Measurements from ENCODE around the gene GRIN2C. TPM values are rescaled to one million over a fixed set of nuclear protein-coding genes. Genes with fewer than 3 reads are reported as not detected.
"Not testable (repeated sequence)": the region's sequence is repeated elsewhere in the genome, so short reads cannot be mapped to it uniquely, and the experiment has no call there.

Gene GRIN2C
- 0.41 TPM for polyA plus RNA-seq (2013, experiment 1 of 2)
- 0.25 TPM for polyA plus RNA-seq (2013, experiment 2 of 2)

- 7 to 13% methylated on average over 26 to 33 of the region's 72 CpGs for WGBS, 2 experiments (ENCODE audit: insufficient coverage in 2 of 2)
- no peak within 1 kb of the TSS for H3K27ac ChIP-seq (ENCODE audit: low read depth, low read length, severe bottlenecking)
- no peaks in the 10 kb centered on the region for H3K4me1 ChIP-seq (ENCODE audit: control insufficient read depth, insufficient read depth, low read length, poor library complexity, severe bottlenecking)
- peak within 1 kb of the TSS; percentile 17 for H3K4me3 ChIP-seq (ENCODE audit: extremely low read depth, insufficient read depth, low read length, poor library complexity, severe bottlenecking)
- H3K9me3 ChIP-seq (ENCODE audit: control insufficient read depth, low read length): no peaks in the 10 kb centered on the region
- peaks cover 14% of the 10 kb centered on the region for H3K36me3 ChIP-seq (ENCODE audit: control insufficient read depth, insufficient read depth, low read length)
Measured at GRCh38 chr17:74859459-74860228, at the start of gene GRIN2C. Gene GRIN2C, minus strand, starts transcription at chr17:74859885. Its CDS starts 4,793 bp downstream, at chr17:74855092.

GRCh38 chr17:74909097-74909496 lies 49.4 kb upstream of the GRIN2C start:
- WGBS, 2 experiments (ENCODE audit: insufficient coverage in 2 of 2): 63 to 68% methylated on average over 4 of the region's 4 CpGs
- not testable (repeated sequence) for H3K4me1 ChIP-seq (ENCODE audit: control insufficient read depth, insufficient read depth, low read length, poor library complexity, severe bottlenecking); H3K9me3 ChIP-seq (ENCODE audit: control insufficient read depth, low read length); H3K36me3 ChIP-seq (ENCODE audit: control insufficient read depth, insufficient read depth, low read length); H3K27ac ChIP-seq (ENCODE audit: low read depth, low read length, severe bottlenecking); H3K4me3 ChIP-seq (ENCODE audit: extremely low read depth, insufficient read depth, low read length, poor library complexity, severe bottlenecking)

DNA sequence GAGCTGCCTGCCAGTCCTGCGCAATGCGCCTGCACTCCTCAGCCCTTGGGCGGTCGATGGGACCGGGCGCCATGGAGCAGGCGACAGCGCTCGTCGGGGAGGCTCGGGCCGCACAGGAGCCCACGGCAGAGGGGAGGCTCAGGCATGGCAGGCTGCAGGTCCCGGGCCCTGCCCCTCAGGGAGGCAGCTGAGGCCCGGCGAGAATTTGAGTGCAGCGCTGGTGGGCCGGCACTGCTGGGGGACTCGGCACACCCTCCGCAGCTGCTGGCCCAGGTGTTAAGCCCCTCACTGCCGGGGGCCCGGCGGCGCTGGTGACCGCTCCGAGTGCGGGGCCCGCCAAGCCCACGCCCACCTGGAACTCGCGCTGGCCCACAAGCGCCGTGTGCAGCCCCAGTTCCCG lies 47.3 kb upstream of the GRIN2C start:
- Histone ChIP-seq H3K36me3 (ENCODE audit: control insufficient read depth, insufficient read depth, low read length) (no peaks in the 10 kb centered on the region), H3K27ac (ENCODE audit: low read depth, low read length, severe bottlenecking) (no peak overlapping the region), H3K9me3 (ENCODE audit: control insufficient read depth, low read length) (no peaks in the 10 kb centered on the region), H3K4me3 (ENCODE audit: extremely low read depth, insufficient read depth, low read length, poor library complexity, severe bottlenecking) (no peak overlapping the region), H3K4me1 (ENCODE audit: control insufficient read depth, insufficient read depth, low read length, poor library complexity, severe bottlenecking) (no peaks in the 10 kb centered on the region)
- 97 to 98% methylated on average over 14 to 34 of the region's 34 CpGs for WGBS, 2 experiments (ENCODE audit: insufficient coverage in 2 of 2)

DNA sequence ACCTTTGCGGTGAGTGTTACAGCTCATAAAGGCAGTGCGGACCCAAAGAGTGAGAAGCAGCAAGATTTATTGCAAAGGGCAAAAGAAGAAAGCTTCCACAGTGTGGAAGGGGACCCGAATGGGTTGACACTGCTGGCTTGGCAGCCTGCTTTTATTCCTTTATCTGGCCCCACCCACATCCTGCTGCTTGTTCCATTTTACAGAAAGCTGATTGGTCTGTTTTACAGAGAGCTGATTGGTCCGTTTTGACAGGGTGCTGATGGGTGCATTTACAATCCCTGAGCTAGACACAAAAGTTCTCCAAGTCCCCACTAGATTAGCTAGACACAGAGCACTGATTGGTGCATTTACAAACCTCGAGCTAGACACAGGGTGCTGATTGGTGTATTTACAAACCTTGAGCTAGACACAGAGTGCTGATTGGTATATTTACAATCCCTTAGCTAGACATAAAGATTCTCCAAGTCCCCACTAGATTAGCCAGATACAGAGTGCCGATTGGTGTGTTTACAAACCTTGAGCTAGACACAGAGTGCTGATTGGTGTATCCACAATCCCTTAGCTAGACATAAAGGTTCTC lies 46.6 kb upstream of the GRIN2C start:
- not testable (repeated sequence) for H3K9me3 ChIP-seq (ENCODE audit: control insufficient read depth, low read length)
- WGBS, 2 experiments (ENCODE audit: insufficient coverage in 2 of 2): 88 to 95% methylated on average over 3 to 6 of the region's 6 CpGs

GRCh38 chr17:74904687-74905409 lies 45.2 kb upstream of the GRIN2C start:
- Histone ChIP-seq H3K4me1 (ENCODE audit: control insufficient read depth, insufficient read depth, low read length, poor library complexity, severe bottlenecking) (no peaks in the 10 kb centered on the region), H3K36me3 (ENCODE audit: control insufficient read depth, insufficient read depth, low read length) (no peaks in the 10 kb centered on the region), H3K4me3 (ENCODE audit: extremely low read depth, insufficient read depth, low read length, poor library complexity, severe bottlenecking) (no peak overlapping the region), H3K27ac (ENCODE audit: low read depth, low read length, severe bottlenecking) (no peak overlapping the region), H3K9me3 (ENCODE audit: control insufficient read depth, low read length) (no peaks in the 10 kb centered on the region)
- WGBS, 2 experiments (ENCODE audit: insufficient coverage in 2 of 2): 74 to 82% methylated on average over 2 to 4 of the region's 7 CpGs

More for the DNA sequence above, 46.6 kb upstream of the GRIN2C start:
- not testable (repeated sequence) for H3K27ac ChIP-seq (ENCODE audit: low read depth, low read length, severe bottlenecking); H3K4me1 ChIP-seq (ENCODE audit: control insufficient read depth, insufficient read depth, low read length, poor library complexity, severe bottlenecking); H3K36me3 ChIP-seq (ENCODE audit: control insufficient read depth, insufficient read depth, low read length); H3K4me3 ChIP-seq (ENCODE audit: extremely low read depth, insufficient read depth, low read length, poor library complexity, severe bottlenecking)

DNA sequence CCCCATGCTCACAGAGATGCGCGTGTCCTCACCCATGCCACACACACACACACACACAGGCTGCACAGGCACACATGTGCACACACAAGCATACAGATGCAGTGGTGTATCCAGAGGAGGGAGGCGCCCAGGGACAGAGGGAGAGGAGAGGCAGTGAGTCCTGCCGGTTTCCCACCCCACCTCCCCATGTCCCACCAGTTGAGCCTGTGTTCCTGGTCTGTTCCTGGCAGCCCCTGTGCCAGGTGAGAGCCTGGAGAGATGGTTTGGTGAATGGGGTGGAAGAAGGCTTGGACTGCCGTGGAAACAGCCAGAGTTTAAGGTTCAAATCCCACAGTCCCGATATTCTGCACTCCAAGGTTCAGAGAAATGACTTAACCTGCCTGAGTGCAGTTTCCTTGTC lies 44.0 kb upstream of the GRIN2C start:
- no peaks in the 10 kb centered on the region for H3K36me3 ChIP-seq (ENCODE audit: control insufficient read depth, insufficient read depth, low read length)
- 53 to 94% methylated on average over 2 of the region's 6 CpGs for WGBS, 2 experiments (ENCODE audit: insufficient coverage in 2 of 2)
- no peaks in the 10 kb centered on the region for H3K9me3 ChIP-seq (ENCODE audit: control insufficient read depth, low read length)
- no peak overlapping the region for H3K4me3 ChIP-seq (ENCODE audit: extremely low read depth, insufficient read depth, low read length, poor library complexity, severe bottlenecking)
- H3K4me1 ChIP-seq (ENCODE audit: control insufficient read depth, insufficient read depth, low read length, poor library complexity, severe bottlenecking): no peaks in the 10 kb centered on the region
- no peak overlapping the region for H3K27ac ChIP-seq (ENCODE audit: low read depth, low read length, severe bottlenecking)

- Histone ChIP-seq H3K4me3 (ENCODE audit: extremely low read depth, insufficient read depth, low read length, poor library complexity, severe bottlenecking) (no peak overlapping the region), H3K9me3 (ENCODE audit: control insufficient read depth, low read length) (no peaks in the 10 kb centered on the region), H3K4me1 (ENCODE audit: control insufficient read depth, insufficient read depth, low read length, poor library complexity, severe bottlenecking) (no peaks in the 10 kb centered on the region), H3K27ac (ENCODE audit: low read depth, low read length, severe bottlenecking) (no peak overlapping the region), H3K36me3 (ENCODE audit: control insufficient read depth, insufficient read depth, low read length) (no peaks in the 10 kb centered on the region)
- 84 to 97% methylated on average over 5 to 6 of the region's 9 CpGs for WGBS, 2 experiments (ENCODE audit: insufficient coverage in 2 of 2)
Measured at GRCh38 chr17:74903034-74903433, 43.3 kb upstream of the GRIN2C start.

GRCh38 chr17:74901353-74902135 lies 41.9 kb upstream of the GRIN2C start:
- H3K36me3 ChIP-seq (ENCODE audit: control insufficient read depth, insufficient read depth, low read length): no peaks in the 10 kb centered on the region
- no peak overlapping the region for H3K27ac ChIP-seq (ENCODE audit: low read depth, low read length, severe bottlenecking)
- H3K4me1 ChIP-seq (ENCODE audit: control insufficient read depth, insufficient read depth, low read length, poor library complexity, severe bottlenecking): no peaks in the 10 kb centered on the region
- 83 to 93% methylated on average over 9 to 10 of the region's 14 CpGs for WGBS, 2 experiments (ENCODE audit: insufficient coverage in 2 of 2)
- no peaks in the 10 kb centered on the region for H3K9me3 ChIP-seq (ENCODE audit: control insufficient read depth, low read length)
- no peak overlapping the region for H3K4me3 ChIP-seq (ENCODE audit: extremely low read depth, insufficient read depth, low read length, poor library complexity, severe bottlenecking)

DNA sequence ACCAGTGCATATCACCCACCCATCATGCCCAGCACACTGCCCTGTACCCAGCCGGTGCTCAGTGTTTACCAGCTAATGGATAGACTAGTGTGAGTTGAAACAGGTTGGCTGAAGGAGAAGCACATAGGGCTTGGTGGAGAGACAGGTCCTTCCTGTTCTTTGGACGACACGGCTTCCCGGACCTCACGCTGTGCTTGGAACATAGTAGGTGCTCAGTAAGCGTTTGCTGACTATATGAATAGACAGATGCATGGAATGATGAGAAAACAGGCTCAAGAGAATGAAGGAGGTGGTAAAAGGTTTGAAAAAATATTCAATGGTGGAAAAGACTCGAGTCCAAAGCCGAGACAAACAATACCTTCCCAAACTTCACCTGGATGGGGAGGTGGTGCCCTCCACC lies 40.5 kb upstream of the GRIN2C start:
- Histone ChIP-seq H3K9me3 (ENCODE audit: control insufficient read depth, low read length) (no peaks in the 10 kb centered on the region), H3K4me1 (ENCODE audit: control insufficient read depth, insufficient read depth, low read length, poor library complexity, severe bottlenecking) (no peaks in the 10 kb centered on the region), H3K4me3 (ENCODE audit: extremely low read depth, insufficient read depth, low read length, poor library complexity, severe bottlenecking) (no peak overlapping the region), H3K36me3 (ENCODE audit: control insufficient read depth, insufficient read depth, low read length) (no peaks in the 10 kb centered on the region), H3K27ac (ENCODE audit: low read depth, low read length, severe bottlenecking) (no peak overlapping the region)
- 84 to 88% methylated on average over 5 to 7 of the region's 8 CpGs for WGBS, 2 experiments (ENCODE audit: insufficient coverage in 2 of 2)

DNA sequence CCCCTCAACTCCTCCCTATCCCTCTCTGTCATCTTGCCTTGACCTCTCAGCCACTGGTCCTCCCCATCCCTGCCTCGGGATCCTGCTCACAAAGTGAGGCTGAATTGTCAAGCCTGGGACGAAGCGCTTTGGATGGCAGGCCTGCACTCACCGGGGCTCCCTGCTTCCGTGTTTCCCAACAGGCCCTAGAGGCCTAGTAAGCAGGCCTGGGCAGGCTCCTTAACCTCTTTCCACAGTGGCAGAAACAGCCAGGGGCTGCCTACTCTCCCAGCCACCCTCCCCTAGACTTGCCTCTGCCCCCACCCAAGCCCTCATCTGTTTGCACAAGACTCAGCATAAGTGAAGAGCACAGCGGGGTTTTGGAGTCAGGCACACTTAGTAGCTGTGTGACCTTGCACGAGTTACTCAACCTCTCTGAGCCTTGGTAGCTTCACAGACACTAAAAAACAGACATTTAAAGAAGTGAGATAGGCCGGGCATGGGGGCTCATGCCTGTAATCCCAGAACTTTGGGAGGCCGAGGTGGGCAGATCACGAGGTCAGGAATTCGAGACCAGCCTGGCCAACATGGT lies 38.8 kb upstream of the GRIN2C start:
- Histone ChIP-seq H3K36me3 (ENCODE audit: control insufficient read depth, insufficient read depth, low read length) (no peaks in the 10 kb centered on the region), H3K9me3 (ENCODE audit: control insufficient read depth, low read length) (no peaks in the 10 kb centered on the region), H3K4me3 (ENCODE audit: extremely low read depth, insufficient read depth, low read length, poor library complexity, severe bottlenecking) (no peak overlapping the region), H3K27ac (ENCODE audit: low read depth, low read length, severe bottlenecking) (no peak overlapping the region), H3K4me1 (ENCODE audit: control insufficient read depth, insufficient read depth, low read length, poor library complexity, severe bottlenecking) (no peaks in the 10 kb centered on the region)
- WGBS, 2 experiments (ENCODE audit: insufficient coverage in 2 of 2): 83 to 87% methylated on average over 10 to 11 of the region's 11 CpGs
